LNCAP (cell line): ENCODE results near the gene DEFB131B.

Source experiments
- CTCF ChIP-seq: fragments of 450-650 bp; IDR thresholded peaks from 2 replicates; pipeline ENCODE4 v1.5.1; 2017; ENCODE audit warnings: mild to moderate bottlenecking

DEFB131B gene

GRCh38 chr11:71914617-71915189, 36.5 kb downstream of the DEFB131B start:
- TF ChIP-seq CTCF, result no peak

GRCh38 chr11:71917646-71918140, 39.4 kb downstream of the DEFB131B start:
- TF ChIP-seq CTCF, result no peak

GRCh38 chr11:71927820-71928736, 49.8 kb downstream of the DEFB131B start, which contains the start of gene XNDC1N:
Gene XNDC1N (minus strand): TSS chr11:71928594. CDS start chr11:71923353, 5,241 bp downstream.
- TF ChIP-seq CTCF, result no peak

GRCh38 chr11:71928737-71929443, 50.6 kb downstream of the DEFB131B start, which contains the start of gene RNF121:
Gene RNF121 (plus strand): TSS chr11:71929046. CDS start chr11:71929062, 16 bp downstream.
- no peak for TF ChIP-seq CTCF

DNA sequence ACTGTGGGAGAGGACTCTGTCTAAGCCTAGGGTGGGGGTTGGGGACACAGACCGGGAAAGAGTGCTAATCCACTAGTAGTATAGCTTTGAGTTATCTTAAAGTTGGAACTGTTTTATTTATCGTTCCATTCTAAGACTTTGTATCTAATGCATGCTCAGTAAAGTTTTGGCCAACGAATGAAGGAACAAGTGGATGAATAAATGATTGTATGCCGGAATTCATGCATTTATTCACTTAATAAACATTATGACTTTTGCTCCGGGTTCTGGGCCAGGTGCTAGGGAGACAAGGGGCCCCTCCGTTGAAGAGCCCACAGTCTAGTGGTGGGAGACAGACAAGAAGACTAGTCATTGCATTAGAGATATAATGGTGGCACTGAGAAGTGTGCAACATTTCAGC, 51.2 kb downstream of the DEFB131B start:
- TF ChIP-seq CTCF, result no peak

- no peak for TF ChIP-seq CTCF
Observed at GRCh38 chr11:71930556-71931244, 52.4 kb downstream of the DEFB131B start.

GRCh38 chr11:71931245-71931602, 53.0 kb downstream of the DEFB131B start:
- no peak for TF ChIP-seq CTCF
